WTC11 (cell line): ENCODE data around the gene DMD.

ENCODE experiments used
- ARID4B ChIP-seq: sonication (generic); formaldehyde crosslinking; IDR thresholded peaks from 2 replicates; pipeline ENCODE4 v1.8.0; 2023; ENCODE audit warnings: missing genetic modification reagents, mild to moderate bottlenecking, borderline replicate concordance
- ATF2 ChIP-seq: sonication (generic); formaldehyde crosslinking; IDR thresholded peaks from 2 replicates; pipeline ENCODE4 v1.8.1; 2022; ENCODE audit warnings: low read depth, missing genetic modification reagents, borderline replicate concordance
- CBFB ChIP-seq: sonication (generic); formaldehyde crosslinking; IDR thresholded peaks from 2 replicates; pipeline ENCODE4 v1.8.1; 2022; ENCODE audit warnings: mild to moderate bottlenecking, low read depth, missing genetic modification reagents
- E2F4 ChIP-seq: sonication (generic); formaldehyde crosslinking; IDR thresholded peaks from 2 replicates; pipeline ENCODE4 v1.8.1; 2022; ENCODE audit warnings: low read depth, mild to moderate bottlenecking, moderate library complexity, missing genetic modification reagents, borderline replicate concordance
- FOXK1 ChIP-seq: sonication (generic); formaldehyde crosslinking; IDR thresholded peaks from 2 replicates; pipeline ENCODE4 v1.8.0; 2022; ENCODE audit warnings: mild to moderate bottlenecking, moderate library complexity, missing genetic modification reagents
- FOXP1 ChIP-seq: sonication (generic); formaldehyde crosslinking; IDR thresholded peaks from 2 replicates; pipeline ENCODE4 v1.8.0; 2022; ENCODE audit warnings: missing genetic modification reagents, mild to moderate bottlenecking, moderate library complexity, borderline replicate concordance
- HMGXB4 ChIP-seq: sonication (generic); formaldehyde crosslinking; IDR thresholded peaks from 2 replicates; pipeline ENCODE4 v1.8.1; 2023; ENCODE audit warnings: mild to moderate bottlenecking, moderate library complexity, missing genetic modification reagents
- KAT7 ChIP-seq: sonication (generic); formaldehyde crosslinking; IDR thresholded peaks from 2 replicates; pipeline ENCODE4 v1.8.1; 2023; ENCODE audit warnings: missing genetic modification reagents, mild to moderate bottlenecking, borderline replicate concordance
- NR1H2 ChIP-seq: sonication (generic); formaldehyde crosslinking; IDR thresholded peaks from 2 replicates; pipeline ENCODE4 v1.9.0; 2021; ENCODE audit warnings: mild to moderate bottlenecking, moderate library complexity, missing genetic modification reagents
- TF ChIP-seq, protein P1 (sequence below): fragments of 200-600 bp; IDR thresholded peaks from 2 replicates; pipeline ENCODE4 v1.8.0; 2022; ENCODE audit warnings: antibody characterized with exemption
- TF ChIP-seq, protein P2 (sequence below): fragments of 250-450 bp; sonication (Bioruptor Pico); IDR thresholded peaks from 2 replicates; pipeline ENCODE4 v1.9.0; 2021; ENCODE audit warnings: mild to moderate bottlenecking
- TF ChIP-seq, protein P3 (sequence below): sonication (generic); formaldehyde crosslinking; IDR thresholded peaks from 2 replicates; pipeline ENCODE4 v1.8.0; 2022; ENCODE audit warnings: mild to moderate bottlenecking, missing genetic modification reagents

DNA sequence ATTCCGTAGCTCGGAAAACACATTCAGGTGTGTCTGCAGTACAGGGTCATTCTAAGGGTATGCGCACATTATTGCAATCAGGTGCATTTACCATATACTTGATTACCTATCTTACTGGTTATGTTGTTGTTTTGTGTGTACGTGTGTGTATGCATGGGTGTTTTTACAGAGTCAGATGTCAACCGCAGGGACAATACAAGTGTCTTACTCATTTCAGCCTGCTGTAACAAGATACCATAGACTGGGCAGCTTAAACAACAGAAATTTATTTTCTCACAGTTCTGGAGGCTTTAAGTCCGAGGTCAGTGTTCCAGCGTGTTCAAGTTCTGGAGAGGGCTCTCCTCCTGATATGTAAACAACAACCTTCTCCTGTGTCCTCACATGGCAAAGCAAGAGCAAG lies 316.7 kb downstream of the DMD start:
- TF ChIP-seq, protein P1, sequence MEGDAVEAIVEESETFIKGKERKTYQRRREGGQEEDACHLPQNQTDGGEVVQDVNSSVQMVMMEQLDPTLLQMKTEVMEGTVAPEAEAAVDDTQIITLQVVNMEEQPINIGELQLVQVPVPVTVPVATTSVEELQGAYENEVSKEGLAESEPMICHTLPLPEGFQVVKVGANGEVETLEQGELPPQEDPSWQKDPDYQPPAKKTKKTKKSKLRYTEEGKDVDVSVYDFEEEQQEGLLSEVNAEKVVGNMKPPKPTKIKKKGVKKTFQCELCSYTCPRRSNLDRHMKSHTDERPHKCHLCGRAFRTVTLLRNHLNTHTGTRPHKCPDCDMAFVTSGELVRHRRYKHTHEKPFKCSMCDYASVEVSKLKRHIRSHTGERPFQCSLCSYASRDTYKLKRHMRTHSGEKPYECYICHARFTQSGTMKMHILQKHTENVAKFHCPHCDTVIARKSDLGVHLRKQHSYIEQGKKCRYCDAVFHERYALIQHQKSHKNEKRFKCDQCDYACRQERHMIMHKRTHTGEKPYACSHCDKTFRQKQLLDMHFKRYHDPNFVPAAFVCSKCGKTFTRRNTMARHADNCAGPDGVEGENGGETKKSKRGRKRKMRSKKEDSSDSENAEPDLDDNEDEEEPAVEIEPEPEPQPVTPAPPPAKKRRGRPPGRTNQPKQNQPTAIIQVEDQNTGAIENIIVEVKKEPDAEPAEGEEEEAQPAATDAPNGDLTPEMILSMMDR, result no peak
- TF ChIP-seq FOXK1 (no peak), HMGXB4 (CRISPR knock-in tag) (no peak), ARID4B (CRISPR knock-in tag) (no peak), CBFB (CRISPR knock-in tag) (no peak), NR1H2 (CRISPR knock-in tag) (no peak), KAT7 (CRISPR knock-in tag) (no peak), E2F4 (CRISPR knock-in tag) (no peak), FOXP1 (no peak), ATF2 (no peak)
- TF ChIP-seq, protein P2, sequence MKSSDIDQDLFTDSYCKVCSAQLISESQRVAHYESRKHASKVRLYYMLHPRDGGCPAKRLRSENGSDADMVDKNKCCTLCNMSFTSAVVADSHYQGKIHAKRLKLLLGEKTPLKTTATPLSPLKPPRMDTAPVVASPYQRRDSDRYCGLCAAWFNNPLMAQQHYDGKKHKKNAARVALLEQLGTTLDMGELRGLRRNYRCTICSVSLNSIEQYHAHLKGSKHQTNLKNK (CRISPR knock-in tag), result no peak
- TF ChIP-seq, protein P3, sequence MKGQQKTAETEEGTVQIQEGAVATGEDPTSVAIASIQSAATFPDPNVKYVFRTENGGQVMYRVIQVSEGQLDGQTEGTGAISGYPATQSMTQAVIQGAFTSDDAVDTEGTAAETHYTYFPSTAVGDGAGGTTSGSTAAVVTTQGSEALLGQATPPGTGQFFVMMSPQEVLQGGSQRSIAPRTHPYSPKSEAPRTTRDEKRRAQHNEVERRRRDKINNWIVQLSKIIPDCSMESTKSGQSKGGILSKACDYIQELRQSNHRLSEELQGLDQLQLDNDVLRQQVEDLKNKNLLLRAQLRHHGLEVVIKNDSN (CRISPR knock-in tag), result no peak
